Kidney epithelial cell (primary cell): ENCODE measurements around the gene SLC5A11. TPM values are rescaled to one million over a fixed set of nuclear protein-coding genes. Genes with fewer than 3 reads are reported as not detected.

Source experiments
- DNase-seq: peaks from one replicate; pipeline ENCODE4 v3.0.0-alpha.2; 2010; ENCODE audit warnings: low read depth
- H3K27me3 ChIP-seq: 2 replicates; pipeline ENCODE4 v1.6.0; 2011; ENCODE audit warnings: low read length; ENCODE audit not compliant: control insufficient read depth, insufficient read depth
- H3K36me3 ChIP-seq: 2 replicates; pipeline ENCODE4 v1.5.1; 2011; ENCODE audit warnings: low read length; ENCODE audit not compliant: control insufficient read depth, insufficient read depth
- H3K4me3 ChIP-seq: 2 replicates; pipeline ENCODE4 v1.5.1; 2011; ENCODE audit warnings: low read depth, mild to moderate bottlenecking, control low read depth, low read length
- CTCF ChIP-seq: IDR thresholded peaks from 2 replicates; pipeline ENCODE4 v1.5.1; 2011; ENCODE audit warnings: mild to moderate bottlenecking, moderate library complexity, low read length, control low read depth, inconsistent platforms; ENCODE audit not compliant: insufficient read depth, poor library complexity, severe bottlenecking
- total RNA-seq: library from RNA; depleted of rRNA; stranded (reverse); fragments of >200 nt; gene quantifications from 2 replicates; pipeline ENCODE4 v1.2.3, GENCODE V29; 2015

The SLC5A11 gene
- total RNA-seq, 1 donor from 2014 or later, result not detected

GRCh38 chr16:24829153-24829552, 16.6 kb upstream of the SLC5A11 start:
- no peak for TF ChIP-seq CTCF
- no peak for DNase-seq
- Histone ChIP-seq H3K27me3 (no peaks in the 10 kb centered on the region), H3K36me3 (no peaks in the 10 kb centered on the region), H3K4me3 (no peak overlapping the region)

DNA sequence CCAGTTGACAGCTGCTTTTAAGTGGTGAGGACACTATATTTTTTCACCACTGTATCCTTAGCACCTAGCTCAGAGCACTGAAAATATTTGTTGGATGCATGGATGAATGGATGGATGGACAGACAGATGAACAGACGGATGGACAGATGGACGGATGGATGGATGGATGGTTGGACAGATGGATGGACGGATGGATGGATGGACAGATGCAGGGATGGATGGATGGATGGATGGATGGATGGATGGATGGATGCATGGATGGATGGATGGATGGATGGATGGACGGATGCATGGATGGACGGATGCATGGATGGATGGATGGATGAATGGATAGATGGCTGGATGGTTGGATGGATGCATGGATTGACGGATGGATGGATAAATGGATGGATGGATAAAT, 12.4 kb upstream of the SLC5A11 start:
- H3K36me3 ChIP-seq, result no peaks in the 10 kb centered on the region
- no peaks in the 10 kb centered on the region for H3K27me3 ChIP-seq
- DNase-seq, result no peak
- TF ChIP-seq CTCF, result no peak
- no peak overlapping the region for H3K4me3 ChIP-seq

GRCh38 chr16:24834459-24835335, 11.1 kb upstream of the SLC5A11 start:
- no peak for DNase-seq
- H3K27me3 ChIP-seq, result no peaks in the 10 kb centered on the region
- H3K4me3 ChIP-seq, result no peak overlapping the region
- peak; percentile 63 for TF ChIP-seq CTCF
- no peaks in the 10 kb centered on the region for H3K36me3 ChIP-seq

DNA sequence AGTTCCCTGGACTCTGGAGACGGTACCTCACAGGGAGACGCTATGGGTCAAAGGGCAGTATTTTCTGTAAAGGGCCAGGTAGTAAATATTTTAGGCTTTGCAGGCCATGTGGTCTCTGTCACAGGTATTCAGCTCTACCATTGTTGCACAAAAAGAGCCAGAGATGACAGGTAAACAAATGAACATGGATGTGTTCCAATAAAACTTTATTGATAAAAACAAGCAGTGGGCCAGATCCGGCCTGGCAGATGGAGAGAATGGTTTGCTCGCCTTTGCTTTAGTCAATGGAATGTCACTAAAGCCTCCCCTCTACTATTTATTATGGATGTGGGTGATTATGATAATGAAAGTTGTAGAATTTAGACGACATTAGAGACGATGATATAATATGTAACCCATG, 8.9 kb upstream of the SLC5A11 start:
- Histone ChIP-seq H3K4me3 (no peak overlapping the region), H3K36me3 (no peaks in the 10 kb centered on the region), H3K27me3 (no peaks in the 10 kb centered on the region)
- TF ChIP-seq CTCF, result no peak
- no peak for DNase-seq

- TF ChIP-seq CTCF, result no peak
- DNase-seq, result no peak
- Histone ChIP-seq H3K36me3 (no peaks in the 10 kb centered on the region), H3K27me3 (no peaks in the 10 kb centered on the region), H3K4me3 (no peak overlapping the region)
These were observed 7.8 kb upstream of the SLC5A11 start for GRCh38 chr16:24837969-24838368.
